Measurements from ENCODE around the gene PIGP. TPM values are rescaled to one million over a fixed set of nuclear protein-coding genes. Genes with fewer than 3 reads are reported as not detected.

Gene PIGP
- total and polyA plus RNA-seq, 2 of the 13 experiments (the other 11 are each of a cell fraction or from before 2014, with no cell fraction given): 14.8 to 33.4 TPM

- peak; percentile 50; the same call in 1 of the 2 replicates for TF ChIP-seq ZNF362 (CRISPR knock-in tag; IDR thresholded peaks at IDR 0.05; ENCODE audit: borderline replicate concordance)
- TF ChIP-seq ZNF530 (CRISPR knock-in tag; IDR thresholded peaks at IDR 0.05; ENCODE audit: low read depth): no peak
- TF ChIP-seq ZSCAN29 (CRISPR knock-in tag; conservative IDR thresholded peaks at IDR 0.05): no peak
- no peak for TF ChIP-seq ZNF24 (IDR thresholded peaks at IDR 0.05)
- TF ChIP-seq ZBTB42 (CRISPR knock-in tag; IDR thresholded peaks at IDR 0.05): no peak
- no peak for TF ChIP-seq ZNF674 (CRISPR knock-in tag; IDR thresholded peaks at IDR 0.05; ENCODE audit: low read depth)
- no peak for TF ChIP-seq TCF7 (IDR thresholded peaks at IDR 0.05; ENCODE audit: low read depth)
- TF ChIP-seq ZNF770 (CRISPR knock-in tag; IDR thresholded peaks at IDR 0.05): no peak
- no peak for TF ChIP-seq ZNF432 (CRISPR knock-in tag; IDR thresholded peaks at IDR 0.05; ENCODE audit: borderline replicate concordance)
- no peak for TF ChIP-seq ESRRA (CRISPR knock-in tag; IDR thresholded peaks at IDR 0.05; ENCODE audit: low read depth)
- TF ChIP-seq, protein P1, sequence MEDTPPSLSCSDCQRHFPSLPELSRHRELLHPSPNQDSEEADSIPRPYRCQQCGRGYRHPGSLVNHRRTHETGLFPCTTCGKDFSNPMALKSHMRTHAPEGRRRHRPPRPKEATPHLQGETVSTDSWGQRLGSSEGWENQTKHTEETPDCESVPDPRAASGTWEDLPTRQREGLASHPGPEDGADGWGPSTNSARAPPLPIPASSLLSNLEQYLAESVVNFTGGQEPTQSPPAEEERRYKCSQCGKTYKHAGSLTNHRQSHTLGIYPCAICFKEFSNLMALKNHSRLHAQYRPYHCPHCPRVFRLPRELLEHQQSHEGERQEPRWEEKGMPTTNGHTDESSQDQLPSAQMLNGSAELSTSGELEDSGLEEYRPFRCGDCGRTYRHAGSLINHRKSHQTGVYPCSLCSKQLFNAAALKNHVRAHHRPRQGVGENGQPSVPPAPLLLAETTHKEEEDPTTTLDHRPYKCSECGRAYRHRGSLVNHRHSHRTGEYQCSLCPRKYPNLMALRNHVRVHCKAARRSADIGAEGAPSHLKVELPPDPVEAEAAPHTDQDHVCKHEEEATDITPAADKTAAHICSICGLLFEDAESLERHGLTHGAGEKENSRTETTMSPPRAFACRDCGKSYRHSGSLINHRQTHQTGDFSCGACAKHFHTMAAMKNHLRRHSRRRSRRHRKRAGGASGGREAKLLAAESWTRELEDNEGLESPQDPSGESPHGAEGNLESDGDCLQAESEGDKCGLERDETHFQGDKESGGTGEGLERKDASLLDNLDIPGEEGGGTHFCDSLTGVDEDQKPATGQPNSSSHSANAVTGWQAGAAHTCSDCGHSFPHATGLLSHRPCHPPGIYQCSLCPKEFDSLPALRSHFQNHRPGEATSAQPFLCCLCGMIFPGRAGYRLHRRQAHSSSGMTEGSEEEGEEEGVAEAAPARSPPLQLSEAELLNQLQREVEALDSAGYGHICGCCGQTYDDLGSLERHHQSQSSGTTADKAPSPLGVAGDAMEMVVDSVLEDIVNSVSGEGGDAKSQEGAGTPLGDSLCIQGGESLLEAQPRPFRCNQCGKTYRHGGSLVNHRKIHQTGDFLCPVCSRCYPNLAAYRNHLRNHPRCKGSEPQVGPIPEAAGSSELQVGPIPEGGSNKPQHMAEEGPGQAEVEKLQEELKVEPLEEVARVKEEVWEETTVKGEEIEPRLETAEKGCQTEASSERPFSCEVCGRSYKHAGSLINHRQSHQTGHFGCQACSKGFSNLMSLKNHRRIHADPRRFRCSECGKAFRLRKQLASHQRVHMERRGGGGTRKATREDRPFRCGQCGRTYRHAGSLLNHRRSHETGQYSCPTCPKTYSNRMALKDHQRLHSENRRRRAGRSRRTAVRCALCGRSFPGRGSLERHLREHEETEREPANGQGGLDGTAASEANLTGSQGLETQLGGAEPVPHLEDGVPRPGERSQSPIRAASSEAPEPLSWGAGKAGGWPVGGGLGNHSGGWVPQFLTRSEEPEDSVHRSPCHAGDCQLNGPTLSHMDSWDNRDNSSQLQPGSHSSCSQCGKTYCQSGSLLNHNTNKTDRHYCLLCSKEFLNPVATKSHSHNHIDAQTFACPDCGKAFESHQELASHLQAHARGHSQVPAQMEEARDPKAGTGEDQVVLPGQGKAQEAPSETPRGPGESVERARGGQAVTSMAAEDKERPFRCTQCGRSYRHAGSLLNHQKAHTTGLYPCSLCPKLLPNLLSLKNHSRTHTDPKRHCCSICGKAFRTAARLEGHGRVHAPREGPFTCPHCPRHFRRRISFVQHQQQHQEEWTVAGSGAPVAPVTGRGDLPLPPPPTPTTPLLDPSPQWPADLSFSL (CRISPR knock-in tag; IDR thresholded peaks at IDR 0.05): peak; percentile 70; the same call in 1 of the 2 replicates
- no peak for TF ChIP-seq BCL6 (CRISPR knock-in tag; IDR thresholded peaks at IDR 0.05)
- TF ChIP-seq ZNF720 (CRISPR knock-in tag; IDR thresholded peaks at IDR 0.05): no peak
- TF ChIP-seq ZNF709 (CRISPR knock-in tag; IDR thresholded peaks at IDR 0.05): peak; percentile 46; the same call in 1 of the 2 replicates
- TF ChIP-seq NFYB (CRISPR knock-in tag; IDR thresholded peaks at IDR 0.05): no peak
- TF ChIP-seq FUBP1 (CRISPR knock-in tag; IDR thresholded peaks at IDR 0.05; ENCODE audit: borderline replicate concordance): no peak
- TF ChIP-seq ZNF501 (CRISPR knock-in tag; IDR thresholded peaks at IDR 0.05): no peak
- no peak for TF ChIP-seq NFIB (CRISPR knock-in tag; IDR thresholded peaks at IDR 0.05; ENCODE audit: borderline replicate concordance)
Measured at GRCh38 chr21:37073417-37074196, 736 bp upstream of the PIGP start (continued).
